ENCODE measurements around the gene NOL4L.

NOL4L gene

GRCh38 chr20:32444474-32445220 lies 140.5 kb downstream of the NOL4L start:
- DNase-seq (ENCODE audit: low spot score): no peak

GRCh38 chr20:32443386-32443974 lies 141.7 kb downstream of the NOL4L start:
- no peak for DNase-seq (ENCODE audit: low spot score)

DNA sequence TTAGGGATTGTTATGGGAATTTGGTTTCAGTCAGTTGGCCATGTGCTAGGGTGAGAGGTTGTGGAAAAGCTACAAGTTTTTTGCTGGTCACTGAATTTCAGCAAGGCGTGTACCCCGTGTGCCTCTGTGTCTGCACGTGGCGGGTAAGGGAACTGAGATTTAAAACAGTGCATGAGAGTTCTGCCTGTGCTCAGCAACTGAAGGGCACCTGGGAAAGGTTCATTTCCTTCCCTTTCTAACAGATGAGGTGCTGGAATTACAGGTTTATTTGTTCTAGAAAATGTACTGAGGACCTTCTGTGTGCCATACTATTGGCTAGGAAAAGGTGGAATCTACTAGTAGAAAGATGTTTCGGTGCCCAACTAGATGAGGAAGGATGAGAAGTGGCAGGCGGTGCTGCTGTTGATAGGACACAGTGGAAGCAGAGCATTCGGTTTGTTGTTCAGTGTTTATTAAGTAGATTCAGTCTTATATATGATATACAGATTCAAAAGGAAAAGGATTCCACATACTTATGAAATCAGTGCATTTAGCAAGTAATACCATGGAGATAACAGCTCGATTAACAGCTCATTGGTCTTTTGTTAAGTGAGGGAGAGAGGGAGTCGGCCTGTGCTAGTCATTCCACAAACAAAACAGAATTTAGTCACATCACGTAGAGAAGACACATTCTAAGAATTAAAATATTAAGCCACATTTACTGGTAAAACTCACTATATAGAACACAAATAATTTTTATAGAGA lies 142.3 kb downstream of the NOL4L start:
- no peak for DNase-seq (ENCODE audit: low spot score)

GRCh38 chr20:32441638-32442037 lies 143.5 kb downstream of the NOL4L start:
- DNase-seq (ENCODE audit: low spot score): no peak

GRCh38 chr20:32440758-32441078 lies 144.4 kb downstream of the NOL4L start:
- no peak for DNase-seq (ENCODE audit: low spot score)

DNA sequence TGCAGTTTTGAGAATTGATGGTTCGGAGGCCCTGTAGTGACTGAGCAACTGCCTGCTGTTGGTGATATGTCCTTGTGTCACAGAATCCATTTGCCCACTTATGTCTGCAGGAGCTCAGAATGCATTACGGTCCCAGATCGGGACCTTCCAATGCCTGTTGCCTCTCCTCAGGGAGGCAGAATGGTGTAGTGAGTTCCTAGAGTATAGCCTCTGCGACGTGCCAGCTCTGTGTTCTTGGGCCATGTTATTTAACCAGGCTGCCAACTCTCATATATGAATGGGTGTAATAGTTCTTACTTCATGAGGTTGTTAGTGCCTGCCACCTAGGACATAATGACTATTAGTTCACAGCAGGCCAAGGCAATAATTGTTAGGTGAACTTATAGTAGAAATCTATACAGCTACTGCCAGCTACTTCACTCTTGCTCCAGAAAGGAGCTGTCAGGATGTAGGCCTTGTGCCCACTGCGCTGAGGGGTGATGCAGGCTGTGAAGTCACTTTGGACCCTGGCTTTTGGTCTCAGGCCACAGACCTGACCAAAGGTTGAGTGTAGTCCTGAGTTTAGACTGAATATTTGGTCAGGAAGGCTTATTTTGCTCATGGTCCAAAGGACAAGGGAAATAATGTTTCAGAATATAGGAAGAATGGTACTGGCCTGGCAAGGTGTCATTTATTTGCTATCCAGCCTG lies 144.9 kb downstream of the NOL4L start:
- DNase-seq (ENCODE audit: low spot score): no peak

GRCh38 chr20:32439132-32439829 lies 145.9 kb downstream of the NOL4L start:
- no peak for DNase-seq (ENCODE audit: low spot score)

DNA sequence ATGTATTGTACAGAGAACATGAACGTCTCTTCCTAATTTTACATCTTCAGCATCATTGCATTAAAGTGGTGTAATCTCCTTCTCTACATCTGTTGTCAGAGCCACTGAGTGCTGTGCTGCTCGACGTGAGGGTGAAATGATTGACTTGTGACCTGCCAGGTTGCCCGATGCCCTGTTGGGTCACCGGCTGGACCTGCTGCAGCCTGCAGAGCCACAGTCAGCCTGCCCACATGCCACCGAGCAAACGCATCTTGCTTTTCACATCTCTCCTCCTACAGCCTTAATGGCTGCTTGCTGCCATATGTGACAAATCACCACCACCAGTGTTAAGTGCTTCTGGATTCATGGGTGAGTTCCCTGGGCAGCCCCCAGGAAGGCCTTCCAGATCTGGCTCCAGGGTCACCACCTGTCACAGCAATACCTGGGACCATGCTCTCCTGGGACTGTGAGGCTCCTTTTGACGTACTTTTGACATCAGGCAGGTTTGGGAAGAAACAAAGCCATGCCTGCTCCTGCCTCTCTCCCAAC lies 146.7 kb downstream of the NOL4L start:
- no peak for DNase-seq (ENCODE audit: low spot score)

DNA sequence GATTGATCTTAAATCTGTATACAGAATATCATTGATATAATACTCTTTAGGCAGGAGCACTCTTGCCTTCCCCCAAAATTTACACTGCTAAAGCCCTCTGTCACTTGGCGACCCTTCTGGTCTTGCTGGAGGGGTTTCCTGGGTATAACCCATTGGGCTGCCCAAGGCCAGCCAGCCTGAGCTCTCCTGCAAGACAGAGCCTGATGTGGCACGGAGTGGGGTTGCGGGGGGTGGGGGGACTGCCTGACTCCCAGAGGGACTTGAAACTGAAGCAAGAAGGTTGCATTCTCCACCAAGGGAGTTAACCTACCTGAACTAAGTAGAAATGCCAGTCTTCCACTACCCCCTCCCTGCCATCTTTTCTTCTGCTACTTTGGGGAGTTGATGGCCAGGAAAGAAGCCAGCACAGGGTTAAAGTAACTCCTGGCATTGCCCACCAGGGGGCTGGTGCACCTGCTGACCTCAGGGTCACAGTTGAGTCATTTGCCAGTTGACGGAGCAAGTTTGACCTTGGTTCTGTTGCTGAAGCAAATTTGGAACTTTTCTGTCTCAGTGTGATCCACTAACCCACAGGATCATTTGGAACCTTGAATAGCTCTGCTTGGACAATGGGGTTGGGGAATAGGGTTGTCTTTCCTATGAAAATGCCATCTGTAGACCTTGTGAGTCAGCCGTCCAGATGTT lies 147.6 kb downstream of the NOL4L start:
- DNase-seq (ENCODE audit: low spot score): no peak

- DNase-seq (ENCODE audit: low spot score): no peak
Measured at GRCh38 chr20:32436968-32437367, 148.2 kb downstream of the NOL4L start.

GRCh38 chr20:32436142-32436861 lies 148.8 kb downstream of the NOL4L start:
- DNase-seq (ENCODE audit: low spot score): no peak

DNA sequence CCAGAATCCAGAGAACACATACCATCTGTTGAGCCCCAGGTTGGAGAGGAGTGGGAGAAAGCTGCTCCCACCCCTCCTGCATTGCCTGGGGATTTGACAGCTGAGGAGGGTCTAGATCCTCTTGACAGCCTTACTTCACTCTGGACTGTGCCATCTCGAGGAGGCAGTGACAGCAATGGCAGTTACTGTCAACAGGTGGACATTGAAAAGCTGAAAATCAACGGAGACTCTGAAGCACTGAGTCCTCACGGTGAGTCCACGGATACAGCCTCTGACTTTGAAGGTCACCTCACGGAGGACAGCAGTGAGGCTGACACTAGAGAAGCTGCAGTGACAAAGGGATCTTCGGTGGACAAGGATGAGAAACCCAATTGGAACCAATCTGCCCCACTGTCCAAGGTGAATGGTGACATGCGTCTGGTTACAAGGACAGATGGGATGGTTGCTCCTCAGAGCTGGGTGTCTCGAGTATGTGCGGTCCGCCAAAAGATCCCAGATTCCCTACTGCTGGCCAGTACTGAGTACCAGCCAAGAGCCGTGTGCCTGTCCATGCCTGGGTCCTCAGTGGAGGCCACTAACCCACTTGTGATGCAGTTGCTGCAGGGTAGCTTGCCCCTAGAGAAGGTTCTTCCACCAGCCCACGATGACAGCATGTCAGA lies 149.6 kb downstream of the NOL4L start:
- no peak for DNase-seq (ENCODE audit: low spot score)

- DNase-seq (ENCODE audit: low spot score): no peak
Measured at GRCh38 chr20:32434434-32434833, 150.7 kb downstream of the NOL4L start.

DNA sequence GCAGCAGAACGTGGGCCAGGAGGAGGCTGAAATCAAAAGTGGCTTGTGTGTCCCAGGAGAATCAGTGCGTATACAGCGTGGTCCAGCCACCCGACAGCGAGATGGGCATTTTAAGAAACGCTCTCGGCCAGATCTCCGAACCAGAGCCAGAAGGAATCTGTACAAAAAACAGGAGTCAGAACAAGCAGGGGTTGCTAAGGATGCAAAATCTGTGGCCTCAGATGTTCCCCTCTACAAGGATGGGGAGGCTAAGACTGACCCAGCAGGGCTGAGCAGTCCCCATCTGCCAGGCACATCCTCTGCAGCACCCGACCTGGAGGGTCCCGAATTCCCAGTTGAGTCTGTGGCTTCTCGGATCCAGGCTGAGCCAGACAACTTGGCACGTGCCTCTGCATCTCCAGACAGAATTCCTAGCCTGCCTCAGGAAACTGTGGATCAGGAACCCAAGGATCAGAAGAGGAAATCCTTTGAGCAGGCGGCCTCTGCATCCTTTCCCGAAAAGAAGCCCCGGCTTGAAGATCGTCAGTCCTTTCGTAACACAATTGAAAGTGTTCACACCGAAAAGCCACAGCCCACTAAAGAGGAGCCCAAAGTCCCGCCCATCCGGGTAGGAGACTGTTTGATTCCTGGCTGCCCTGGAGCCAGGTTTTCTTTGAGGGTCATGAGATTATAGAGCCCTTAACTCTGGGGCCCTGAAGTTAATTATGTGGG lies 151.7 kb downstream of the NOL4L start:
- DNase-seq (ENCODE audit: low spot score): no peak

GRCh38 chr20:32432277-32432676 lies 152.9 kb downstream of the NOL4L start:
- DNase-seq (ENCODE audit: low spot score): no peak

GRCh38 chr20:32431457-32431856 lies 153.7 kb downstream of the NOL4L start:
- no peak for DNase-seq (ENCODE audit: low spot score)

GRCh38 chr20:32429745-32430360 lies 155.3 kb downstream of the NOL4L start:
- no peak for DNase-seq (ENCODE audit: low spot score)

GRCh38 chr20:32429343-32429742 lies 155.8 kb downstream of the NOL4L start:
- no peak for DNase-seq (ENCODE audit: low spot score)

- no peak for DNase-seq (ENCODE audit: low spot score)
Measured at GRCh38 chr20:32427996-32428395, 157.1 kb downstream of the NOL4L start.
